Measurements from ENCODE around the gene SLC24A4. TPM values are rescaled to one million over a fixed set of nuclear protein-coding genes. Genes with fewer than 3 reads are reported as not detected.

The SLC24A4 gene
- total RNA-seq, 1 experiment from 2014 or later = not detected

- BruUV-seq (replicated peaks) = no TSS peak
Measured at GRCh38 chr14:92481811-92482555, 159.0 kb downstream of the SLC24A4 start.

DNA sequence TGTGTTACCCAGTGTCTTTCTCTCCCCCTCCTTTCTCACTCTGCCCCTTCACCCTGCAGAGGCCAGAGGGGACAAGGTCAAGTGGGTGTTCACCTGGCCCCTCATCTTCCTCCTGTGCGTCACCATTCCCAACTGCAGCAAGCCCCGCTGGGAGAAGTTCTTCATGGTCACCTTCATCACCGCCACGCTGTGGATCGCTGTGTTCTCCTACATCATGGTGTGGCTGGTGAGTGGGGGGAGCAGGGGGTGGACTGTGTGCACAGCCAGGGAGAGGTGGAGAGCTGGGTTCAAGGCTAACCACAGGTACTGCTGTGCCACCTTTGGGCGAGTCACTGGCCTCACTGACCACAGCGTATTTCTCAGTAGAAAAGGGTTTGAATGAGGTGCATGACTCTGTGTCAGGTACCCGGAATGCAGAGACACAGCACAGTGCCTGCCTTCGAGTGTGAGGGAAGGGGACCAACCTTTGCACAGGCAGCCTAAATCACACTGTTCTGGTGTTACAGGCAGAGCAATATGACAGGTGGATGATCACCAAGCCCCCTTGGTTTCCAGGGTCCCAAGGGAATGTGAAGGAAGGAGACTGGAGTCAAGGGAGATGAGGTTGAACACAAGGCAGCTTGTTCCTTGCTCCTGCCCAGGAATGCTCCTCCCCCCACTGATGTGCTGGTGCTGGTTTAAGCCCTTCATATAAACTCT is 159.8 kb downstream of the SLC24A4 start:
- Histone ChIP-seq H3K4me1 (ENCODE audit: insufficient read depth, low read length) (no peaks in the 10 kb centered on the region), H2AFZ (ENCODE audit: low read length) (no peak overlapping the region), H3K9me3 (ENCODE audit: low read length) (no peaks in the 10 kb centered on the region), H3K4me2 (ENCODE audit: low read length) (no peak overlapping the region), H3K27me3 (ENCODE audit: low read length) (no peaks in the 10 kb centered on the region), H3K36me3 (ENCODE audit: low read depth, low read length) (no peaks in the 10 kb centered on the region), H3K27ac (ENCODE audit: low read length) (no peak overlapping the region), H3K79me2 (ENCODE audit: low read length) (no peaks in the 10 kb centered on the region), H3F3A (ENCODE audit: low read length, unreplicated experiment) (no peaks in the 10 kb centered on the region), H3K4me3 (ENCODE audit: low read length) (no peak overlapping the region), H3K9ac (ENCODE audit: low read length) (no peak overlapping the region), H4K20me1 (ENCODE audit: low read length) (no peaks in the 10 kb centered on the region), H3K9me2 (replicated peaks; ENCODE audit: low read length) (no peaks in the 10 kb centered on the region)
- intact Hi-C loops (cut with micrococcal nuclease) = no loop called here
- CTCF ChIA-PET = no interaction called here
- POLR2A ChIA-PET (ENCODE audit: unreplicated experiment) = no interaction called here
- ATAC-seq = no peak
- TF ChIP-seq EZH2 (IDR thresholded peaks at IDR 0.05; ENCODE audit: low read length, unreplicated experiment) = no peak
- TF ChIP-seq, protein P1, sequence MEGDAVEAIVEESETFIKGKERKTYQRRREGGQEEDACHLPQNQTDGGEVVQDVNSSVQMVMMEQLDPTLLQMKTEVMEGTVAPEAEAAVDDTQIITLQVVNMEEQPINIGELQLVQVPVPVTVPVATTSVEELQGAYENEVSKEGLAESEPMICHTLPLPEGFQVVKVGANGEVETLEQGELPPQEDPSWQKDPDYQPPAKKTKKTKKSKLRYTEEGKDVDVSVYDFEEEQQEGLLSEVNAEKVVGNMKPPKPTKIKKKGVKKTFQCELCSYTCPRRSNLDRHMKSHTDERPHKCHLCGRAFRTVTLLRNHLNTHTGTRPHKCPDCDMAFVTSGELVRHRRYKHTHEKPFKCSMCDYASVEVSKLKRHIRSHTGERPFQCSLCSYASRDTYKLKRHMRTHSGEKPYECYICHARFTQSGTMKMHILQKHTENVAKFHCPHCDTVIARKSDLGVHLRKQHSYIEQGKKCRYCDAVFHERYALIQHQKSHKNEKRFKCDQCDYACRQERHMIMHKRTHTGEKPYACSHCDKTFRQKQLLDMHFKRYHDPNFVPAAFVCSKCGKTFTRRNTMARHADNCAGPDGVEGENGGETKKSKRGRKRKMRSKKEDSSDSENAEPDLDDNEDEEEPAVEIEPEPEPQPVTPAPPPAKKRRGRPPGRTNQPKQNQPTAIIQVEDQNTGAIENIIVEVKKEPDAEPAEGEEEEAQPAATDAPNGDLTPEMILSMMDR (conservative IDR thresholded peaks at IDR 0.05; ENCODE audit: low read depth, low read length) = no peak
- TF ChIP-seq EZH2phosphoT487 (IDR thresholded peaks at IDR 0.05; ENCODE audit: borderline replicate concordance, low read length) = no peak
- DNase-seq = no peak
- BruUV-seq (replicated peaks) = no TSS peak

More at GRCh38 chr14:92481811-92482555, 159.0 kb downstream of the SLC24A4 start:
- TF ChIP-seq EZH2phosphoT487 (IDR thresholded peaks at IDR 0.05; ENCODE audit: borderline replicate concordance, low read length) (no peak), EZH2 (IDR thresholded peaks at IDR 0.05; ENCODE audit: low read length, unreplicated experiment) (no peak)
- TF ChIP-seq, protein P1 (conservative IDR thresholded peaks at IDR 0.05; ENCODE audit: low read depth, low read length) = no peak
- H3K79me2 ChIP-seq (ENCODE audit: low read length) = no peaks in the 10 kb centered on the region
- no peak for ATAC-seq
- POLR2A ChIA-PET (ENCODE audit: unreplicated experiment) = no interaction called here
- H2AFZ ChIP-seq (ENCODE audit: low read length) = no peak overlapping the region
- no peaks in the 10 kb centered on the region for H3K9me2 ChIP-seq (replicated peaks; ENCODE audit: low read length)
- DNase-seq = no peak
- intact Hi-C loops (cut with micrococcal nuclease) = no loop called here
- H3F3A ChIP-seq (ENCODE audit: low read length, unreplicated experiment) = no peaks in the 10 kb centered on the region
- no peak overlapping the region for H3K27ac ChIP-seq (ENCODE audit: low read length)
- H4K20me1 ChIP-seq (ENCODE audit: low read length) = no peaks in the 10 kb centered on the region
- no peak overlapping the region for H3K4me3 ChIP-seq (ENCODE audit: low read length)
- no peaks in the 10 kb centered on the region for H3K36me3 ChIP-seq (ENCODE audit: low read depth, low read length)
- no peaks in the 10 kb centered on the region for H3K27me3 ChIP-seq (ENCODE audit: low read length)
- no peak overlapping the region for H3K9ac ChIP-seq (ENCODE audit: low read length)
- no peaks in the 10 kb centered on the region for H3K9me3 ChIP-seq (ENCODE audit: low read length)
- no peaks in the 10 kb centered on the region for H3K4me1 ChIP-seq (ENCODE audit: insufficient read depth, low read length)
- no peak overlapping the region for H3K4me2 ChIP-seq (ENCODE audit: low read length)
- CTCF ChIA-PET = no interaction called here
